ENCODE measurements around the gene CLCN6.

Gene CLCN6, protein sequence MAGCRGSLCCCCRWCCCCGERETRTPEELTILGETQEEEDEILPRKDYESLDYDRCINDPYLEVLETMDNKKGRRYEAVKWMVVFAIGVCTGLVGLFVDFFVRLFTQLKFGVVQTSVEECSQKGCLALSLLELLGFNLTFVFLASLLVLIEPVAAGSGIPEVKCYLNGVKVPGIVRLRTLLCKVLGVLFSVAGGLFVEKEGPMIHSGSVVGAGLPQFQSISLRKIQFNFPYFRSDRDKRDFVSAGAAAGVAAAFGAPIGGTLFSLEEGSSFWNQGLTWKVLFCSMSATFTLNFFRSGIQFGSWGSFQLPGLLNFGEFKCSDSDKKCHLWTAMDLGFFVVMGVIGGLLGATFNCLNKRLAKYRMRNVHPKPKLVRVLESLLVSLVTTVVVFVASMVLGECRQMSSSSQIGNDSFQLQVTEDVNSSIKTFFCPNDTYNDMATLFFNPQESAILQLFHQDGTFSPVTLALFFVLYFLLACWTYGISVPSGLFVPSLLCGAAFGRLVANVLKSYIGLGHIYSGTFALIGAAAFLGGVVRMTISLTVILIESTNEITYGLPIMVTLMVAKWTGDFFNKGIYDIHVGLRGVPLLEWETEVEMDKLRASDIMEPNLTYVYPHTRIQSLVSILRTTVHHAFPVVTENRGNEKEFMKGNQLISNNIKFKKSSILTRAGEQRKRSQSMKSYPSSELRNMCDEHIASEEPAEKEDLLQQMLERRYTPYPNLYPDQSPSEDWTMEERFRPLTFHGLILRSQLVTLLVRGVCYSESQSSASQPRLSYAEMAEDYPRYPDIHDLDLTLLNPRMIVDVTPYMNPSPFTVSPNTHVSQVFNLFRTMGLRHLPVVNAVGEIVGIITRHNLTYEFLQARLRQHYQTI

DNA sequence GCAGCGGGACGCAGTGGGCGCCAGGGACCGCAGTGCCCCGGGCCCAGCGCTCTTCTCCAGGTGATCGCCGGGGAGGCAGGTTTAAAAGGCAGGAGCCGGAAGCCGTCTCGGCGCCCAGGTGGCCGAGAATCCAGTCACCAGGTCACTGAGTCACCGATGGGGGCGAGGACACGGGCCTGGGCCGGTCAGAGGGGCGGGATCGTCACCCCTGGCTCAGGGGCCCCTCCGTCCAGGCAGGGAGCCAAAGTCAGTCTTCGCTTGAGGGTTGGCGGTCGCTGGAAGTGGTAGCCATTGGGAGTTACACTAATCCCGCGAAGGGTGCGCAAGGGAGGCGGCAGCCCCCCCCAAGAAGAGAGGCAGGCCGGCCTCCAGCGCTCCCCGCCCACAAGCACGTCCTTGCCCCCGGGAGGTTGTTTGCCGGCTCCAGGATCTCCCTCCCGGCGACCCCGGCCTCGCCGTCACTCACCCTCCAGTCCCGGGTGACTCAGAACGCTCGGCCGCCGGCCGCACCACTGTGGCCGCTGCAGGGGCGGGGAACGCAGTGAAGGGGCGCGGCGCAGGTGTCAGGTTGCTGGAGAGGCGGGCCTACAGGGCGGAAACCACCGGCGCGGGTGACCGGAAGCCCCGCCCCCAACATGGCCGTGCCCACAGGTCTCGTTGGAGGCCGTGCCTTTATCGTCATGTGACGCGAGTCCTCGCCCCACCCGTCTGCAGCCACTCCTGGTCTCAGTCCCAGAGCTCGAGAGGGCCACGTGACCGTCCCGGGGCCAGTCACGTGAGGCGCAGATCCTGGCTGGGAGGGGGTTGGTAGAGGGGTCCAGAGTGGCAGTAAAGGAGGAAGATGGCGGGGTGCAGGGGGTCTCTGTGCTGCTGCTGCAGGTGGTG, at the start of gene CLCN6, which contains the start of gene MTHFR:
TSS of gene CLCN6 (plus strand) at position 770 of the 885 bp plus-strand sequence. CDS start at position 842, 72 bp downstream.
TSS of gene MTHFR (minus strand) at position 543 of the 885 bp plus-strand sequence. CDS start 2,848 bp downstream, outside the sequence.
- TF ChIP-seq, protein P1, sequence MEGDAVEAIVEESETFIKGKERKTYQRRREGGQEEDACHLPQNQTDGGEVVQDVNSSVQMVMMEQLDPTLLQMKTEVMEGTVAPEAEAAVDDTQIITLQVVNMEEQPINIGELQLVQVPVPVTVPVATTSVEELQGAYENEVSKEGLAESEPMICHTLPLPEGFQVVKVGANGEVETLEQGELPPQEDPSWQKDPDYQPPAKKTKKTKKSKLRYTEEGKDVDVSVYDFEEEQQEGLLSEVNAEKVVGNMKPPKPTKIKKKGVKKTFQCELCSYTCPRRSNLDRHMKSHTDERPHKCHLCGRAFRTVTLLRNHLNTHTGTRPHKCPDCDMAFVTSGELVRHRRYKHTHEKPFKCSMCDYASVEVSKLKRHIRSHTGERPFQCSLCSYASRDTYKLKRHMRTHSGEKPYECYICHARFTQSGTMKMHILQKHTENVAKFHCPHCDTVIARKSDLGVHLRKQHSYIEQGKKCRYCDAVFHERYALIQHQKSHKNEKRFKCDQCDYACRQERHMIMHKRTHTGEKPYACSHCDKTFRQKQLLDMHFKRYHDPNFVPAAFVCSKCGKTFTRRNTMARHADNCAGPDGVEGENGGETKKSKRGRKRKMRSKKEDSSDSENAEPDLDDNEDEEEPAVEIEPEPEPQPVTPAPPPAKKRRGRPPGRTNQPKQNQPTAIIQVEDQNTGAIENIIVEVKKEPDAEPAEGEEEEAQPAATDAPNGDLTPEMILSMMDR (IDR thresholded peaks at IDR 0.05) = no peak
- no peak for TF ChIP-seq ZFX (IDR thresholded peaks at IDR 0.05; ENCODE audit: borderline replicate concordance)
- H3K27ac ChIP-seq = peak within 1 kb of the TSS; percentile 87

DNA sequence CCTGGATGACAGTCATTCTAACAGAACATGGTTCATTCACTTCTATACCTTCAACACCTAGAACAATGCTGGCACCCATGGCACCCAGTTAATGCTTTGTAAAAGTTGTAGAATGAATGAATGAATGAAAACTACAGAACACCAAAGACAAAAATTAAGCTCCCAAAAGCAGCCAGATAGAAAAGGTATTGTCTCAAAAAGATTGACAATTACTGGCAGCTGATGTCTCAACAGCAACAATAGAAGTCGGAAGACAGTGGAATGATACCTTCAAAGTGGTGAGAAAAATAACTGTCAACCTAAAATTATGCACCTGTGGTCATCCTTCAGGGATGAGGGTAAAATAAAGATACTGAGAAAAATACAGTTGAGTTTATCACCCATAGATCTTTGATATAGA, 48.9 kb upstream of the CLCN6 start:
- H3K27ac ChIP-seq = no peak overlapping the region
- TF ChIP-seq, protein P1 (IDR thresholded peaks at IDR 0.05) = no peak
- no peak for TF ChIP-seq ZFX (IDR thresholded peaks at IDR 0.05; ENCODE audit: borderline replicate concordance)

DNA sequence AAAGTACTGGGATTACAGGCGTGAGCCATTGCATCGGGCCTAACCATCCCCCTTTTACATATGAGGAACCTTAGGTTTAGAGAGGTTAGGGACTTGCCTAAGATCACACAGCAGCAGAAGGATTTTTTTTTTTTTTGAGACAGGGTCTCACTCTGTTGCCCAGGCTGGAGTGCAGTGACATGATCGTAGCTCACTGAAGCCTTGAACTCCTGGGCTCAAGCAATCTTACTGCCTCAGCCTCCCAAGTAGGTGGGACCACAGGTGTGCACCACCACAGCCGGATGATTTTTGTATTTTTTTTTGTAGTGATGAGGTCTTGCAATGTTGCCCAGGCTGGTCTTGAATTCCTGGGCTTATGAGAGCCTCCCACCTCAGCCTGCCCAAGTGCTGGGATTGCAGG, 46.2 kb upstream of the CLCN6 start:
- TF ChIP-seq, protein P1 (IDR thresholded peaks at IDR 0.05) = no peak
- no peak for TF ChIP-seq ZFX (IDR thresholded peaks at IDR 0.05; ENCODE audit: borderline replicate concordance)
- H3K27ac ChIP-seq = no peak overlapping the region

DNA sequence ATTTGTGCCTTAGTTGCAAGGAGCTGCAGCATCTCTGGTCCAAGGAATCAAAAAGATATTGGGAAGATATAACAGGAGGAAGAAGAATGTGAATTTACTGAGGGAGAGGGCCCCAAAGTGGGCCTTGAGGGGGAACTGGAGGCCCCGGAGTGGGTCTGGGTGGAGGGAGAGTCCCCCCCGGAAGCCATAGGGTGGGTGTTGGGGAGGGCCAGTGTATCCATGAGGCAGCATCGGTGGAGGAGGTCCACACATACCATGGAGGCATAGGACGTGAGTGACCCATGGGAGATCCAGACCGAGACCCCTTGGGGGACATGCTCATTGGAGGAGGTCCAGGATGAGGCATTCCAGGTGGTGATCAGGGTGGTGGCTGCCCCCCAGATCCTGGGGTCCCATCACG, 44.7 kb upstream of the CLCN6 start:
- TF ChIP-seq, protein P1 (IDR thresholded peaks at IDR 0.05) = no peak
- no peak for TF ChIP-seq ZFX (IDR thresholded peaks at IDR 0.05; ENCODE audit: borderline replicate concordance)

DNA sequence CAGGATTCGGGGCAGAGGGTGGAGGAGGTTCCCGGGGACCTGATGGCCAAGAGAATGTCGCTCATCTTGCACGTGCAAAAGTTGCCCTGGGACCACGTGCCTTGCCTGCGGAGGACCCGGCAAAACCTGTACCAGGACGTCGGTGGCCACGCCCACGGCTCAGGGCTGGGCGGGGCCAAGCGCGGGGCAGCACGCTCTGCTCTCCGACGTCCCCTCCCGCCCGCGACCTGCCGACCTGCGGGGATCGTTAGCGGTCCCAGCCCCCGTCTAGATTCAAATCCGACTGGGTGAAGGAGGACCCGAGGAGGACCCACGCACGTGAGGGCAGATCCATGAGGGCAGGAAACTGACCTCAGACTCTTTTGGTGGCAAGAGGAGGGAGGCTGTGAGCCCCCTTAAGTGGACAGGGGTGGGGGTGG, 44.0 kb upstream of the CLCN6 start, which contains the start of gene C1orf167:
TSS of gene C1orf167 (plus strand) at position 206 of the 419 bp plus-strand sequence. CDS start 2,208 bp downstream, outside the sequence.
- H3K27ac ChIP-seq = no peak within 1 kb of the TSS
- TF ChIP-seq, protein P1 (IDR thresholded peaks at IDR 0.05) = no peak
- no peak for TF ChIP-seq ZFX (IDR thresholded peaks at IDR 0.05; ENCODE audit: borderline replicate concordance)

More for the DNA sequence above, 44.7 kb upstream of the CLCN6 start:
- H3K27ac ChIP-seq = no peak overlapping the region

DNA sequence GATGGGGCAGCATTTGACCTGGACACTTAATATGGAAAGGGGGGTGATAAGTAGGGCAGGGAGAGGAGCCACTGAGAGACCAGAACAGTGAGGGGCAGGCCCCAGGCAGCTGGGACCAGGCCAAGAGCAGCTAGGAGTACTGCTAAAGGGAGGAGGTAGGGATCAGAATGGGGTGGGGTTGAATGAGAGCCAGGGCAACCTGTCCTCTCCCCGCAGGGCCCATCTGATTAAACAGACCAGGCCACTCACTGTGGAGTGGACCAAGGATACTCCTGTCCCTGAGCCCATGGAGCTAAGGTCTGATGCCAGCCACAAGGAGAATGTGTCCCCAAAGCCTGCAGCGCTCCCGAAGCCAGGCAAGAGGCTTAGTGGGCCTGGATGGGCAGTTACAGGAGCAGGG, 41.9 kb upstream of the CLCN6 start:
- H3K27ac ChIP-seq = no peak overlapping the region
- no peak for TF ChIP-seq ZFX (IDR thresholded peaks at IDR 0.05; ENCODE audit: borderline replicate concordance)
- TF ChIP-seq, protein P1 (IDR thresholded peaks at IDR 0.05) = no peak

All from 22Rv1 (cell line).